Measurements from ENCODE around the gene ZBTB4. TPM values are rescaled to one million over a fixed set of nuclear protein-coding genes. Genes with fewer than 3 reads are reported as not detected.

Gene ZBTB4
- total RNA-seq, 1 experiment from 2014 or later = 17.1 TPM

DNA sequence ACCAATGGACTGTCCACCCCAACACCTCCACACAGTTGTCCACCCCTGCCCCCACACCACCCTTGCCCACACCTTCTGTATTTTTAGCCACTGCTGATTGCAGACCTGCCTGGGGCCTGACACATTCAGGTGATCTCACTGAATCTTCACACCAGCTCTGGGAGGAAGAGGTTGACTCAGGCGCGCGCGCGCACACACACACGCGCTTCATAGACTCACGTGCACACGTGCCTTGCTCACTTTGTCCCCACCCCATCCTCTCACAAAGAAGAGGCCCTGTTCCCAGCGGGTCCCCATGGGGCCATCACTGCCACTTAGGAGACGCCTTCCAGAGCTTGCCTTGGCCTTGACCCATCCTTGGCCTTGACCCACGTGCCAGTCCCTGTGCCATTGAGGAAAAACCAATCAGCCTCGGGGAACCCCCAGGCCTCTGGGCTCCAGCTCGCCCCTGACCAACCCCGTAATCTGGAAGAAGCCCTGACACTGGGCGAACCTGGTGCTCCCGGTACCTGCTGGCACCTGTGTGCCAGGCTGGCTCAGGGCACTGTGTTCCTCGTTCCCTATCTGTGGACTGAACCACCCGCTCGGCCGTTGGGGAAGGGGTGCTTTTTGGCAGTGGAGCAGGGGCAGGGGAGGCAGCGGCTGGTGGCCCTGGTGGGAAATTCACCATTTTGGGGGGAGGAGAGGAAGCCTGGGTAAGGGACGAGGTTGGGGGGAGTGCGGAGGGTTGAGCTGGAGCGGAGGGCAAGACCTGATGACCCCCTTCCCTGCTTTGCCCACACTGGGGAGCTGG, 68.6 kb downstream of the ZBTB4 start:
- Histone ChIP-seq H3K27me3 (ENCODE audit: insufficient read depth, low read length) (no peaks in the 10 kb centered on the region), H4K20me1 (ENCODE audit: insufficient read depth) (no peaks in the 10 kb centered on the region), H3K9ac (ENCODE audit: low read length) (no peak overlapping the region), H3K9me2 (ENCODE audit: insufficient read depth) (no peaks in the 10 kb centered on the region), H3K36me3 (ENCODE audit: control insufficient read depth in 1 of 2, insufficient read depth in 2 of 2, low read length in 2 of 2) (peaks cover 3 to 6% of the 10 kb centered on the region in 2 experiments; a peak in 2 of 4 replicates), H3K4me3 (replicated peaks in 1 of 2; ENCODE audit: low read depth in 1 of 2, low read length in 2 of 2) (no peak overlapping the region), H3K79me2 (ENCODE audit: insufficient read depth, low read length) (peaks cover 2% of the 10 kb centered on the region; the same call in 1 of the 2 replicates), H2AFZ (ENCODE audit: low read depth, low read length, poor library complexity, severe bottlenecking) (no peak overlapping the region), H3K9me3 (ENCODE audit: control insufficient read depth in 1 of 2, insufficient read depth in 1 of 2, low read depth in 1 of 2, low read length in 2 of 2) (no peaks in the 10 kb centered on the region), H3K4me1 (ENCODE audit: control insufficient read depth in 1 of 2, insufficient read depth in 2 of 2, low read length in 2 of 2) (peaks cover 4 to 7% of the 10 kb centered on the region in 2 experiments; a peak in 3 of 4 replicates), H3K4me2 (ENCODE audit: low read length) (no peak overlapping the region), H3K27ac (ENCODE audit: low read depth, low read length) (no peak overlapping the region)
- no TSS peak for BruUV-seq (replicated peaks)
- POLR2A ChIA-PET = no interaction called here
- RAD21 ChIA-PET (ENCODE audit: low non-redundant PET in 1 of 2, low total read pairs in 2 of 2, uncharacterized antibody in 2 of 2, unreplicated experiment in 2 of 2) = no interaction called here
- CTCF ChIA-PET = no interaction called here
- intact Hi-C loops (cut with micrococcal nuclease) = no loop called here
- DNase-seq (ENCODE audit: low read depth, low spot score) (no peak), ATAC-seq (no peak)
- TF ChIP-seq EZH2phosphoT487 (IDR thresholded peaks at IDR 0.05; ENCODE audit: borderline replicate concordance) = no peak
- TF ChIP-seq RAD21 (IDR thresholded peaks at IDR 0.05; ENCODE audit: low read depth) = no peak
- no peak for TF ChIP-seq FOSL1 (IDR thresholded peaks at IDR 0.05; ENCODE audit: low read depth)
- TF ChIP-seq EGR1 (IDR thresholded peaks at IDR 0.05; ENCODE audit: low read depth) = no peak
- TF ChIP-seq JUND (IDR thresholded peaks at IDR 0.05) = no peak
- no peak for TF ChIP-seq YY1 (IDR thresholded peaks at IDR 0.05; ENCODE audit: extremely low read depth, insufficient replicate concordance, low read depth, low read length)
- TF ChIP-seq SRF (IDR thresholded peaks at IDR 0.05; ENCODE audit: low read depth) = no peak
- TF ChIP-seq SP1 (IDR thresholded peaks at IDR 0.05; ENCODE audit: low read depth) = no peak
- TF ChIP-seq POLR2A (IDR thresholded peaks at IDR 0.05; ENCODE audit: borderline replicate concordance, extremely low read depth, insufficient read depth, insufficient read length) = no peak
- TF ChIP-seq CEBPB (IDR thresholded peaks at IDR 0.05; ENCODE audit: low read depth) = no peak
- TF ChIP-seq TCF7L2 (IDR thresholded peaks at IDR 0.05; ENCODE audit: borderline replicate concordance, extremely low read depth, insufficient read depth, insufficient read length) = no peak
- no peak for TF ChIP-seq CBX3 (IDR thresholded peaks at IDR 0.05; ENCODE audit: low read depth)
- no peak for TF ChIP-seq SIN3A (IDR thresholded peaks at IDR 0.05; ENCODE audit: low read depth)
- TF ChIP-seq, protein P1, sequence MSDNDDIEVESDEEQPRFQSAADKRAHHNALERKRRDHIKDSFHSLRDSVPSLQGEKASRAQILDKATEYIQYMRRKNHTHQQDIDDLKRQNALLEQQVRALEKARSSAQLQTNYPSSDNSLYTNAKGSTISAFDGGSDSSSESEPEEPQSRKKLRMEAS (IDR thresholded peaks at IDR 0.05) = no peak
- TF ChIP-seq EZH2 (IDR thresholded peaks at IDR 0.05) = no peak
- no peak for TF ChIP-seq POLR2AphosphoS5 (IDR thresholded peaks at IDR 0.05; ENCODE audit: low read depth, low read length)
- TF ChIP-seq, protein P2, sequence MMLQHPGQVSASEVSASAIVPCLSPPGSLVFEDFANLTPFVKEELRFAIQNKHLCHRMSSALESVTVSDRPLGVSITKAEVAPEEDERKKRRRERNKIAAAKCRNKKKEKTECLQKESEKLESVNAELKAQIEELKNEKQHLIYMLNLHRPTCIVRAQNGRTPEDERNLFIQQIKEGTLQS (IDR thresholded peaks at IDR 0.05) = no peak
- TF ChIP-seq, protein P3, sequence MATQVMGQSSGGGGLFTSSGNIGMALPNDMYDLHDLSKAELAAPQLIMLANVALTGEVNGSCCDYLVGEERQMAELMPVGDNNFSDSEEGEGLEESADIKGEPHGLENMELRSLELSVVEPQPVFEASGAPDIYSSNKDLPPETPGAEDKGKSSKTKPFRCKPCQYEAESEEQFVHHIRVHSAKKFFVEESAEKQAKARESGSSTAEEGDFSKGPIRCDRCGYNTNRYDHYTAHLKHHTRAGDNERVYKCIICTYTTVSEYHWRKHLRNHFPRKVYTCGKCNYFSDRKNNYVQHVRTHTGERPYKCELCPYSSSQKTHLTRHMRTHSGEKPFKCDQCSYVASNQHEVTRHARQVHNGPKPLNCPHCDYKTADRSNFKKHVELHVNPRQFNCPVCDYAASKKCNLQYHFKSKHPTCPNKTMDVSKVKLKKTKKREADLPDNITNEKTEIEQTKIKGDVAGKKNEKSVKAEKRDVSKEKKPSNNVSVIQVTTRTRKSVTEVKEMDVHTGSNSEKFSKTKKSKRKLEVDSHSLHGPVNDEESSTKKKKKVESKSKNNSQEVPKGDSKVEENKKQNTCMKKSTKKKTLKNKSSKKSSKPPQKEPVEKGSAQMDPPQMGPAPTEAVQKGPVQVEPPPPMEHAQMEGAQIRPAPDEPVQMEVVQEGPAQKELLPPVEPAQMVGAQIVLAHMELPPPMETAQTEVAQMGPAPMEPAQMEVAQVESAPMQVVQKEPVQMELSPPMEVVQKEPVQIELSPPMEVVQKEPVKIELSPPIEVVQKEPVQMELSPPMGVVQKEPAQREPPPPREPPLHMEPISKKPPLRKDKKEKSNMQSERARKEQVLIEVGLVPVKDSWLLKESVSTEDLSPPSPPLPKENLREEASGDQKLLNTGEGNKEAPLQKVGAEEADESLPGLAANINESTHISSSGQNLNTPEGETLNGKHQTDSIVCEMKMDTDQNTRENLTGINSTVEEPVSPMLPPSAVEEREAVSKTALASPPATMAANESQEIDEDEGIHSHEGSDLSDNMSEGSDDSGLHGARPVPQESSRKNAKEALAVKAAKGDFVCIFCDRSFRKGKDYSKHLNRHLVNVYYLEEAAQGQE (IDR thresholded peaks at IDR 0.05; ENCODE audit: low read depth) = no peak
- TF ChIP-seq ELF1 (IDR thresholded peaks at IDR 0.05; ENCODE audit: borderline replicate concordance, low read depth) = no peak

Measured in HCT116 (cell line).